Measurements from ENCODE around the gene ADCY2.

The ADCY2 gene

DNA sequence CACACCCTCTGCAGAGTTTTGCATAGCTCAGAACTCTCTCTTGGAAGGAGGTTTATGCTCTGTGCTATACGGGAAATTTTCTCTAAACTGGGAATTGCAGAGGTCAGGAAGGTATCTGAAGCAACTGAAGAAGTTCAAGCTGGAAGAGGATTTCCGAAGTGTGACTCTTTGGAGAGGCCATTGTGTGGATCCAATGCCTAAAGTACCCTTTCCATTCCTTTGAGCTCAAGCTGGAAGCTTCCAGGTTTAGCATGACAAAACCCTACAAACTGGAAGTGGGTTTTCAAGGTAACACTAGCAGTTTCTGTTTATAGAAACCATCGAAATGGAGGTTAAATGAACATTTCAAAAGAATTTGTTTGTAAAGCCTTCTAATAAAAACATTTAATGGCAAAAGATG is 267.9 kb downstream of the ADCY2 start:
- peaks cover 4% of the 10 kb centered on the region for H3K4me1 ChIP-seq (ENCODE audit: insufficient read depth, insufficient read length)
- DNase-seq (ENCODE audit: low read depth, low spot score): peak; percentile 51
- no peaks in the 10 kb centered on the region for H3K36me3 ChIP-seq (ENCODE audit: insufficient read depth, insufficient read length, low read length)
- no peak overlapping the region for H3K4me3 ChIP-seq (ENCODE audit: insufficient read length, low read depth)
- H3K9ac ChIP-seq (ENCODE audit: insufficient read length, low read depth): no peak overlapping the region
- H3K27me3 ChIP-seq (ENCODE audit: insufficient read depth, insufficient read length): no peaks in the 10 kb centered on the region
- H3K9me3 ChIP-seq (ENCODE audit: insufficient read depth, low read length): no peaks in the 10 kb centered on the region
- TF ChIP-seq SUZ12 (IDR thresholded peaks at IDR 0.05; ENCODE audit: extremely low read depth, insufficient read depth, insufficient read length): no peak
- TF ChIP-seq YY1 (IDR thresholded peaks at IDR 0.05; ENCODE audit: insufficient read depth, insufficient read length): no peak
- no peak for TF ChIP-seq ZNF274 (IDR thresholded peaks at IDR 0.05; ENCODE audit: low read depth, low read length)

DNA sequence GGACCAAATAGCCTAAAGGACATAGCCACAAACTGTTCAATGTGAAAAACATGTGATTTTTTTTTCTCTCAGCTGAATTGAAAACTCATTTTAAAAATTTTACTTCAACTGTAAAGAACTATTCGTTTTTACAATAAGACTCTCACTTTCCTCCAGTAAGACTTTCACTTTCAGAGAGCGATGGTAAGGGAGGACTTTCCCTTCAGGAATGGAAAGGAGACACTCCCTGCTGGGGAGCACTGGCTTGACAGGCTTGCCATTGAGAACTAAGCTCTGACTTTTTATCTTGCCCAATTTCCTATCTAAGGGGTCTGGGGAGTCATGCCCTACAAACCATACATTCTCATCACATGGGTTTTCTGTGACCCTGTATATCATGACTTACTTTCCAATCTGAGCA is 268.3 kb downstream of the ADCY2 start:
- Histone ChIP-seq H3K36me3 (ENCODE audit: insufficient read depth, insufficient read length, low read length) (no peaks in the 10 kb centered on the region), H3K4me3 (ENCODE audit: insufficient read length, low read depth) (no peak overlapping the region), H3K27me3 (ENCODE audit: insufficient read depth, insufficient read length) (no peaks in the 10 kb centered on the region), H3K4me1 (ENCODE audit: insufficient read depth, insufficient read length) (peaks cover 4% of the 10 kb centered on the region), H3K9me3 (ENCODE audit: insufficient read depth, low read length) (no peaks in the 10 kb centered on the region), H3K9ac (ENCODE audit: insufficient read length, low read depth) (no peak overlapping the region)
- no peak for DNase-seq (ENCODE audit: low read depth, low spot score)
- TF ChIP-seq SUZ12 (IDR thresholded peaks at IDR 0.05; ENCODE audit: extremely low read depth, insufficient read depth, insufficient read length) (no peak), ZNF274 (IDR thresholded peaks at IDR 0.05; ENCODE audit: low read depth, low read length) (no peak), YY1 (IDR thresholded peaks at IDR 0.05; ENCODE audit: insufficient read depth, insufficient read length) (no peak)

DNA sequence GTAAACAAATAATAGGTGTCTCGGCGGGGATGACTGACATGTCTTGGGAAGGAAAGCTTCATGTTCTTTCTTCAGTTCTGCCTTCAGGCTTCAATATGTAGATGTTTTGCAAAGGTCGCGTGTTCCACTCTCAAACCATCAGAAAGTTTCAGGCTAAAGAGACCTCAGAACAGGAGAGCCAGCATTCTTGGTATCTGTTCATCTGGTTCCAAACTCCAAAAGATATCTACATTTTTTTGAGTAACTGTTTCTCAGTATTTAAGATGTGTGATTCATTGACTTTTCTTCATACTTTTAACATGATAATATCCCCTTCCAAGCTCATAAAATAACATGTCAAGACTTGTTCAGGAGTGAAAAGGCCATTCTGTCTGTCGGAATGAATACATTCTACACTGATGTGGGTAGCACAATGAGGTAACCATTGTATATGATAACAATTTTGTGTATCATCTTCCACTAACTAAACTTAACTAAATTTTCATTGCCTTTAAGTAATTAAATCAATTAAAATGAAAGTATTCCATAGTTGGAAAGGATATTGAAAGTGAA is 271.4 kb downstream of the ADCY2 start:
- no peak for DNase-seq (ENCODE audit: low read depth, low spot score)
- Histone ChIP-seq H3K9ac (ENCODE audit: insufficient read length, low read depth) (no peak overlapping the region), H3K27me3 (ENCODE audit: insufficient read depth, insufficient read length) (no peaks in the 10 kb centered on the region), H3K4me3 (ENCODE audit: insufficient read length, low read depth) (no peak overlapping the region), H3K36me3 (ENCODE audit: insufficient read depth, insufficient read length, low read length) (no peaks in the 10 kb centered on the region), H3K9me3 (ENCODE audit: insufficient read depth, low read length) (no peaks in the 10 kb centered on the region; the same call in 1 of the 2 replicates), H3K4me1 (ENCODE audit: insufficient read depth, insufficient read length) (peaks cover 4% of the 10 kb centered on the region)
- TF ChIP-seq YY1 (IDR thresholded peaks at IDR 0.05; ENCODE audit: insufficient read depth, insufficient read length): no peak
- TF ChIP-seq ZNF274 (IDR thresholded peaks at IDR 0.05; ENCODE audit: low read depth, low read length): no peak
- no peak for TF ChIP-seq SUZ12 (IDR thresholded peaks at IDR 0.05; ENCODE audit: extremely low read depth, insufficient read depth, insufficient read length)

DNA sequence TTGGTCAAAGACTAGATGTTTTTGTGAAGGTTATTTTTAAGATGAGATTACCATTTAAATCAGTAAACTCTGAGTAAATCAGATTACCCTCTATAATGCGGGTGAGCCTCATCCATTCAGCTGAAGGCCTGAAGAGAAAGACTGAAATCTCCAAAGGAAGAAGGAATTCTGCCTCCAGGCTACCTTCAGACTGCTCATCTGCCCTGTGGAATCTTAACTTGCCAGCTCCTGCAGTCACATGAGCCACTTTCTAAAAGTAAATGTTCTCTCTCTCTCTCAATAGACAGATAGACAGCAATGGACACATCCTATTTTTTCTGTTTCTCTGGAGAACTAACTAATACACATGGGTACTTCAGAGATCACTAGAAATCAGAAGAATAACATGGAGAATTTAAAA is 272.2 kb downstream of the ADCY2 start:
- no peaks in the 10 kb centered on the region for H3K27me3 ChIP-seq (ENCODE audit: insufficient read depth, insufficient read length)
- H3K9me3 ChIP-seq (ENCODE audit: insufficient read depth, low read length): no peaks in the 10 kb centered on the region; the same call in 1 of the 2 replicates
- peak; percentile 27 for DNase-seq (ENCODE audit: low read depth, low spot score)
- H3K4me1 ChIP-seq (ENCODE audit: insufficient read depth, insufficient read length): peaks cover 4% of the 10 kb centered on the region
- H3K4me3 ChIP-seq (ENCODE audit: insufficient read length, low read depth): no peak overlapping the region
- no peaks in the 10 kb centered on the region for H3K36me3 ChIP-seq (ENCODE audit: insufficient read depth, insufficient read length, low read length)
- H3K9ac ChIP-seq (ENCODE audit: insufficient read length, low read depth): no peak overlapping the region
- TF ChIP-seq SUZ12 (IDR thresholded peaks at IDR 0.05; ENCODE audit: extremely low read depth, insufficient read depth, insufficient read length) (no peak), ZNF274 (IDR thresholded peaks at IDR 0.05; ENCODE audit: low read depth, low read length) (no peak), YY1 (IDR thresholded peaks at IDR 0.05; ENCODE audit: insufficient read depth, insufficient read length) (no peak)

DNA sequence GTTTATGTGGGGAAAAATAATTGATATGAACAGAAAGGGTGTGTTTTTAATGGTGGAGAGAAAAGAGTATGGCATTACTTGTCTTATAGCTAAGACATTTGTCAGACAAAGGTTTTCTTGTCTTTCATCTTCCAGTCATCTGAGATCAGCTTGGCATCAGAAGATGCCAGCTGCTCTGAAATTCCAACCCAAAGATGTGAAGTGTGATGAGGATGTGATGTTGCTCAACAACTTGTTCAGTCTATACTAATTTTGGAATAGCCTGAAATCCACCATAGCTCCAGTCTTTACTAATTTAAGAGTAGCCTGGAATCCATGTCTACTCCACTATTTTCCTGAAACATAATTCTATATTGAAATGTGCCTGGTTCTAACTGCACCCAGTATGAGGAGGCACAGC is 272.7 kb downstream of the ADCY2 start:
- no peaks in the 10 kb centered on the region; the same call in 1 of the 2 replicates for H3K9me3 ChIP-seq (ENCODE audit: insufficient read depth, low read length)
- H3K36me3 ChIP-seq (ENCODE audit: insufficient read depth, insufficient read length, low read length): no peaks in the 10 kb centered on the region
- H3K4me3 ChIP-seq (ENCODE audit: insufficient read length, low read depth): no peak overlapping the region
- H3K27me3 ChIP-seq (ENCODE audit: insufficient read depth, insufficient read length): no peaks in the 10 kb centered on the region
- no peak for DNase-seq (ENCODE audit: low read depth, low spot score)
- no peak overlapping the region for H3K9ac ChIP-seq (ENCODE audit: insufficient read length, low read depth)
- peaks cover 7% of the 10 kb centered on the region for H3K4me1 ChIP-seq (ENCODE audit: insufficient read depth, insufficient read length)
- TF ChIP-seq YY1 (IDR thresholded peaks at IDR 0.05; ENCODE audit: insufficient read depth, insufficient read length) (no peak), SUZ12 (IDR thresholded peaks at IDR 0.05; ENCODE audit: extremely low read depth, insufficient read depth, insufficient read length) (no peak), ZNF274 (IDR thresholded peaks at IDR 0.05; ENCODE audit: low read depth, low read length) (no peak)

DNA sequence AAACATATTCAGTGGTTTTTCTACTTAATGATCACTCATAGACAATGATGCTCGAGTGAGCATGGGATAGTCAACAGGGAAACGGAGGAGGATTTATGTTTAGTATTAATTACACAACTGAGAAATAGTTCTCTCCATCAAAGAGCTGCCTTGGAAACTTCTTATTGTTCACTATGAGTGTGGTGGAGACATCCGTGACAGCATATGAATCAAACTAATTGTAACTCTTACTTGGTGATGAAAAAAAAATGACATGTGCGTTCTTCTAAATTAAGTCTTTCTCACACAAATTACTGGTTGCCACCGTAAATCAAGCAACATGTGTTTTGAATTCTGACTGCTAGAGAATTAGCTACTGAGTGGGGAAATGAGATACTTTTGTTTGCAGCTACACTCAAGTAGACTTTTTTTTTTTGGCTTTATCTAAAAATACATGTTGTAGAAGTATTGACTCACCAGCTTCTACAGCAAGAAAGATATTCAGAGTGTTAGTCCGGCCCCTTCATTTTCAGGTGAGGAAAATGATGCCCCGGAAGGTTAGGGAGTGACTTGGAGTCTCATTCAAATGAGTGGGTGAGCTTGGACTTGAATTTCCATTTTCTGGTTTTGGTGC is 275.5 kb downstream of the ADCY2 start:
- no peak for DNase-seq (ENCODE audit: low read depth, low spot score)

DNA sequence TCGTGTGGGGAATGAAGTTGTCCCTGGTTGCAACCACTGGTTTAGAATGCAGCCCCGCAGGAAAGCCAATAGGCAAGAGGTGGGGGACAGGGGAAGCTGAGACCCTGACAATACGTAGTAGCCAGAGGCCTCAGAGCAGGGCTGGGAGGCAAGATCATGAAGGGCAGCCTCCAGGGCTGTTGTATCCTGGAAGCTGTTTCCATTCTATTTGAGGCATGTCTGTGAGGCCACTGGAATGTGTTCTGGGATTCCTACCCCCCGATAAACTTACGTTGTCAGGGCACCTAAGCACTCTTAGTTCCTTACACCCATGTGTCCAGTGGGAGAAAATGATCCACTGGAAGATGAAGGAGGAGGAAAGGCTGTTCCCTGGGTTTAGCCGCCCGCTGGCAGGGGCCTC is 277.7 kb downstream of the ADCY2 start:
- no peak overlapping the region for H3K9ac ChIP-seq (ENCODE audit: insufficient read length, low read depth)
- TF ChIP-seq ZNF274 (IDR thresholded peaks at IDR 0.05; ENCODE audit: low read depth, low read length): no peak
- TF ChIP-seq YY1 (IDR thresholded peaks at IDR 0.05; ENCODE audit: insufficient read depth, insufficient read length): no peak
- no peak for TF ChIP-seq SUZ12 (IDR thresholded peaks at IDR 0.05; ENCODE audit: extremely low read depth, insufficient read depth, insufficient read length)
- no peak for DNase-seq (ENCODE audit: low read depth, low spot score)
- H3K4me3 ChIP-seq (ENCODE audit: insufficient read length, low read depth): no peak overlapping the region
- H3K36me3 ChIP-seq (ENCODE audit: insufficient read depth, insufficient read length, low read length): no peaks in the 10 kb centered on the region
- peaks cover 3% of the 10 kb centered on the region for H3K4me1 ChIP-seq (ENCODE audit: insufficient read depth, insufficient read length)
- H3K27me3 ChIP-seq (ENCODE audit: insufficient read depth, insufficient read length): no peaks in the 10 kb centered on the region
- H3K9me3 ChIP-seq (ENCODE audit: insufficient read depth, low read length): no peaks in the 10 kb centered on the region; the same call in 1 of the 2 replicates

More for the DNA sequence above, 275.5 kb downstream of the ADCY2 start:
- H3K4me3 ChIP-seq (ENCODE audit: insufficient read length, low read depth): no peak overlapping the region
- no peaks in the 10 kb centered on the region for H3K36me3 ChIP-seq (ENCODE audit: insufficient read depth, insufficient read length, low read length)
- TF ChIP-seq ZNF274 (IDR thresholded peaks at IDR 0.05; ENCODE audit: low read depth, low read length) (no peak), SUZ12 (IDR thresholded peaks at IDR 0.05; ENCODE audit: extremely low read depth, insufficient read depth, insufficient read length) (no peak), YY1 (IDR thresholded peaks at IDR 0.05; ENCODE audit: insufficient read depth, insufficient read length) (no peak)
- no peak overlapping the region for H3K9ac ChIP-seq (ENCODE audit: insufficient read length, low read depth)
- H3K27me3 ChIP-seq (ENCODE audit: insufficient read depth, insufficient read length): no peaks in the 10 kb centered on the region
- no peaks in the 10 kb centered on the region; the same call in 1 of the 2 replicates for H3K9me3 ChIP-seq (ENCODE audit: insufficient read depth, low read length)
- peaks cover 7% of the 10 kb centered on the region for H3K4me1 ChIP-seq (ENCODE audit: insufficient read depth, insufficient read length)
